Measurements from ENCODE around the gene TRPM3.

The TRPM3 gene

GRCh38 chr9:70923961-70924360 is 197.5 kb downstream of the TRPM3 start:
- no peak for TF ChIP-seq CTCF (IDR thresholded peaks at IDR 0.05; ENCODE audit: borderline replicate concordance, control extremely low read depth, extremely low read depth, insufficient read depth, missing control alignments)
- in situ Hi-C loops (cut with MboI; ENCODE audit: low sequenced_read_pairs, unreplicated experiment): no loop called here
- DNase-seq (ENCODE audit: low spot score): no peak

GRCh38 chr9:70921136-70921535 is 200.3 kb downstream of the TRPM3 start:
- in situ Hi-C loops (cut with MboI; ENCODE audit: low sequenced_read_pairs, unreplicated experiment): no loop called here
- no peak for TF ChIP-seq CTCF (IDR thresholded peaks at IDR 0.05; ENCODE audit: borderline replicate concordance, control extremely low read depth, extremely low read depth, insufficient read depth, missing control alignments)
- DNase-seq (ENCODE audit: low spot score): no peak

GRCh38 chr9:70917277-70917676 is 204.1 kb downstream of the TRPM3 start:
- TF ChIP-seq CTCF (IDR thresholded peaks at IDR 0.05; ENCODE audit: borderline replicate concordance, control extremely low read depth, extremely low read depth, insufficient read depth, missing control alignments): no peak
- in situ Hi-C loops (cut with MboI; ENCODE audit: low sequenced_read_pairs, unreplicated experiment): no loop called here
- DNase-seq (ENCODE audit: low spot score): no peak

- no peak for TF ChIP-seq CTCF (IDR thresholded peaks at IDR 0.05; ENCODE audit: borderline replicate concordance, control extremely low read depth, extremely low read depth, insufficient read depth, missing control alignments)
- no peak for DNase-seq (ENCODE audit: low spot score)
- in situ Hi-C loops (cut with MboI; ENCODE audit: low sequenced_read_pairs, unreplicated experiment): no loop called here
Observed at GRCh38 chr9:70911791-70912190, 209.6 kb downstream of the TRPM3 start.

GRCh38 chr9:70910598-70910997 is 210.8 kb downstream of the TRPM3 start:
- no peak for TF ChIP-seq CTCF (IDR thresholded peaks at IDR 0.05; ENCODE audit: borderline replicate concordance, control extremely low read depth, extremely low read depth, insufficient read depth, missing control alignments)
- no peak for DNase-seq (ENCODE audit: low spot score)
- in situ Hi-C loops (cut with MboI; ENCODE audit: low sequenced_read_pairs, unreplicated experiment): no loop called here

- in situ Hi-C loops (cut with MboI; ENCODE audit: low sequenced_read_pairs, unreplicated experiment): no loop called here
- no peak for DNase-seq (ENCODE audit: low spot score)
- no peak for TF ChIP-seq CTCF (IDR thresholded peaks at IDR 0.05; ENCODE audit: borderline replicate concordance, control extremely low read depth, extremely low read depth, insufficient read depth, missing control alignments)
Observed at GRCh38 chr9:70902692-70903131, 218.7 kb downstream of the TRPM3 start.

- in situ Hi-C loops (cut with MboI; ENCODE audit: low sequenced_read_pairs, unreplicated experiment): no loop called here
- DNase-seq (ENCODE audit: low spot score): no peak
- TF ChIP-seq CTCF (IDR thresholded peaks at IDR 0.05; ENCODE audit: borderline replicate concordance, control extremely low read depth, extremely low read depth, insufficient read depth, missing control alignments): no peak
Observed at GRCh38 chr9:70902171-70902570, 219.2 kb downstream of the TRPM3 start.

Data from GM13976 (cell line).